Neural cell (in vitro differentiated cells): ENCODE measurements around the gene NIP7. TPM values are rescaled to one million over a fixed set of nuclear protein-coding genes. Genes with fewer than 3 reads are reported as not detected.

Source experiments
- H2AFZ ChIP-seq: fragments of 200-600, 300-800 bp; sonication (generic), shearing (Covaris generic); 2 replicates; pipeline ENCODE4 v1.6.0; 2014; ENCODE audit warnings: low read depth, mild to moderate bottlenecking, antibody characterized with exemption, low read length, moderate library complexity
- H3F3A ChIP-seq: fragments of 200-600 bp; shearing (Covaris generic); 2 replicates; pipeline ENCODE4 v1.6.1; 2016; ENCODE audit warnings: mild to moderate bottlenecking, moderate library complexity, mixed read lengths, antibody characterized with exemption, low read length; ENCODE audit not compliant: insufficient read depth, poor library complexity, severe bottlenecking
- H3K27ac ChIP-seq: fragments of 200-600, 300-800 bp; sonication (generic), shearing (Covaris generic); 2 replicates; pipeline ENCODE4 v1.5.1; 2014; ENCODE audit warnings: mild to moderate bottlenecking, low read length, moderate library complexity
- H3K27me3 ChIP-seq: fragments of 300-800, 200-600 bp; sonication (generic), shearing (Covaris generic); 2 replicates; pipeline ENCODE4 v1.6.0; 2014; ENCODE audit warnings: mild to moderate bottlenecking, low read depth, low read length, moderate library complexity; ENCODE audit not compliant: insufficient read depth
- H3K36me3 ChIP-seq: fragments of 300-800, 200-600 bp; sonication (generic), shearing (Covaris generic); 2 replicates; pipeline ENCODE4 v1.5.1; 2014; ENCODE audit warnings: mild to moderate bottlenecking, antibody characterized with exemption, low read length, moderate library complexity; ENCODE audit not compliant: insufficient read depth
- H3K4me2 ChIP-seq: fragments of 300-800, 200-600 bp; sonication (generic), shearing (Covaris generic); 2 replicates; pipeline ENCODE4 v1.6.0; 2014; ENCODE audit warnings: mild to moderate bottlenecking, low read length
- H3K4me3 ChIP-seq: fragments of 300-800, 200-600 bp; sonication (generic), shearing (Covaris generic); 2 replicates; pipeline ENCODE4 v1.5.1; 2014; ENCODE audit warnings: mild to moderate bottlenecking, low read length, moderate library complexity
- H3K79me2 ChIP-seq: fragments of 200-600 bp; shearing (Covaris generic); replicated peaks from 2 replicates; pipeline ENCODE4 v1.6.0; 2014; ENCODE audit warnings: mild to moderate bottlenecking, low read length, moderate library complexity; ENCODE audit not compliant: insufficient read depth
- H3K9ac ChIP-seq: fragments of 300-800, 200-600 bp; sonication (generic), shearing (Covaris generic); 2 replicates; pipeline ENCODE4 v1.6.1; 2016; ENCODE audit warnings: mild to moderate bottlenecking, low read length, mixed read lengths
- H3K9me2 ChIP-seq: fragments of 200-600 bp; shearing (Covaris generic); 2 replicates; pipeline ENCODE4 v1.6.1; 2016; ENCODE audit warnings: mild to moderate bottlenecking, low read length, mixed read lengths; ENCODE audit not compliant: insufficient read depth
- H3K9me3 ChIP-seq: fragments of 200-600, 300-800 bp; sonication (generic), shearing (Covaris generic); 2 replicates; pipeline ENCODE4 v1.6.1; 2016; ENCODE audit warnings: mild to moderate bottlenecking, mixed run types, low read length, moderate library complexity, mixed read lengths
- H4K20me1 ChIP-seq: fragments of 200-600 bp; shearing (Covaris generic); 2 replicates; pipeline ENCODE4 v1.6.1; 2016; ENCODE audit warnings: mild to moderate bottlenecking, mixed run types; ENCODE audit not compliant: insufficient read depth
- EP300 ChIP-seq: fragments of 450-650 bp; conservative IDR thresholded peaks from 2 replicates; pipeline ENCODE4 v1.6.1; 2014; ENCODE audit warnings: antibody characterized with exemption, mild to moderate bottlenecking, moderate library complexity; ENCODE audit not compliant: poor library complexity, severe bottlenecking
- EZH2 ChIP-seq: fragments of 200-600, 300-800 bp; shearing (Covaris generic), sonication (generic); IDR thresholded peaks from 2 replicates; pipeline ENCODE4 v1.6.1; 2014; ENCODE audit warnings: antibody characterized with exemption, low read length, borderline replicate concordance, mild to moderate bottlenecking; ENCODE audit not compliant: insufficient read depth, poor library complexity, severe bottlenecking
- MXI1 ChIP-seq: fragments of 450-650 bp; conservative IDR thresholded peaks from 2 replicates; pipeline ENCODE4 v1.6.1; 2014; ENCODE audit warnings: antibody characterized with exemption, mild to moderate bottlenecking; ENCODE audit not compliant: poor library complexity, severe bottlenecking
- POLR2AphosphoS5 ChIP-seq: IDR thresholded peaks from 2 replicates; pipeline ENCODE4 v1.6.1; 2012
- RAD21 ChIP-seq: fragments of 450-650 bp; conservative IDR thresholded peaks from 2 replicates; pipeline ENCODE4 v1.6.1; 2014; ENCODE audit warnings: antibody characterized with exemption, mild to moderate bottlenecking, moderate library complexity
- SMC3 ChIP-seq: fragments of 450-650 bp; conservative IDR thresholded peaks from 2 replicates; pipeline ENCODE4 v1.6.1; 2014; ENCODE audit warnings: antibody characterized with exemption, mild to moderate bottlenecking, moderate library complexity; ENCODE audit not compliant: poor library complexity
- TAF1 ChIP-seq: IDR thresholded peaks from 2 replicates; pipeline ENCODE4 v1.6.1; 2012; ENCODE audit warnings: low read depth
- polyA plus RNA-seq: library from polyadenylated mRNA; depleted of rRNA; stranded (reverse); fragments of >200 nt; gene quantifications from 2 replicates; pipeline ENCODE4 v1.2.3, GENCODE V29; 2014
- TF ChIP-seq, protein P1 (sequence below): fragments of 450-650 bp; IDR thresholded peaks from 2 replicates; pipeline ENCODE4 v1.5.1; 2014; ENCODE audit warnings: antibody characterized with exemption, mild to moderate bottlenecking, moderate library complexity; ENCODE audit not compliant: poor library complexity, severe bottlenecking
- TF ChIP-seq, protein P2 (sequence below): IDR thresholded peaks from 2 replicates; pipeline ENCODE4 v1.6.1; 2012; ENCODE audit warnings: borderline replicate concordance

The NIP7 gene
- polyA plus RNA-seq, 1 donor from 2014 or later = 15.8 TPM

DNA sequence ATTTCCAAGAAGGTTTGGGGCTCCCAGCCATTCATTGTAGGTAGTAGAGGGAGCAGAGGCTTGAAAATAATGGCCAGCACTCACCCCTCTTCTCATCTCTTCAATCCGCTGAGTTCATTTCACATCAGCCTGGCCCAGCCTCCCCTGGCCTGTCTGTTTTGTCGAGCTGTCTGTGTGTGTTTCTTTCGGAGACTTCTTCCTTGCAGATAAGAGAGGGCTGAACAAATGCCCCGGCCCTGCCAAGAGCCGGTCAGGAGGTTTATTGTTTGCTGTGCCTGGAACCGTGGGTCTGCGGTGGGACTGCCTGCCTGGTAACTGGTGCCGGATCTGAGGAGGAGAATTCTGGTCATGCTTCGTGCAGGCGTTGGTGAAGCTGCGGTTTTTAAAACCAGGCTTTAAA, 25.0 kb upstream of the NIP7 start:
- H3K27ac ChIP-seq = no peak overlapping the region
- no peak overlapping the region for H3K9ac ChIP-seq
- H3K4me3 ChIP-seq = no peak overlapping the region
- no peaks in the 10 kb centered on the region for H3K27me3 ChIP-seq
- peaks cover 21% of the 10 kb centered on the region for H3K79me2 ChIP-seq
- no peak overlapping the region for H3K4me2 ChIP-seq
- no peaks in the 10 kb centered on the region for H4K20me1 ChIP-seq
- no peaks in the 10 kb centered on the region for H3K9me3 ChIP-seq
- H3K36me3 ChIP-seq = peaks cover 7% of the 10 kb centered on the region
- no peak overlapping the region for H2AFZ ChIP-seq
- H3F3A ChIP-seq = no peaks in the 10 kb centered on the region
- TF ChIP-seq RAD21 (no peak), EZH2 (no peak), SMC3 (no peak), POLR2AphosphoS5 (no peak), MXI1 (no peak), TAF1 (no peak), EP300 (no peak)
- TF ChIP-seq, protein P1, sequence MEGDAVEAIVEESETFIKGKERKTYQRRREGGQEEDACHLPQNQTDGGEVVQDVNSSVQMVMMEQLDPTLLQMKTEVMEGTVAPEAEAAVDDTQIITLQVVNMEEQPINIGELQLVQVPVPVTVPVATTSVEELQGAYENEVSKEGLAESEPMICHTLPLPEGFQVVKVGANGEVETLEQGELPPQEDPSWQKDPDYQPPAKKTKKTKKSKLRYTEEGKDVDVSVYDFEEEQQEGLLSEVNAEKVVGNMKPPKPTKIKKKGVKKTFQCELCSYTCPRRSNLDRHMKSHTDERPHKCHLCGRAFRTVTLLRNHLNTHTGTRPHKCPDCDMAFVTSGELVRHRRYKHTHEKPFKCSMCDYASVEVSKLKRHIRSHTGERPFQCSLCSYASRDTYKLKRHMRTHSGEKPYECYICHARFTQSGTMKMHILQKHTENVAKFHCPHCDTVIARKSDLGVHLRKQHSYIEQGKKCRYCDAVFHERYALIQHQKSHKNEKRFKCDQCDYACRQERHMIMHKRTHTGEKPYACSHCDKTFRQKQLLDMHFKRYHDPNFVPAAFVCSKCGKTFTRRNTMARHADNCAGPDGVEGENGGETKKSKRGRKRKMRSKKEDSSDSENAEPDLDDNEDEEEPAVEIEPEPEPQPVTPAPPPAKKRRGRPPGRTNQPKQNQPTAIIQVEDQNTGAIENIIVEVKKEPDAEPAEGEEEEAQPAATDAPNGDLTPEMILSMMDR = no peak
- TF ChIP-seq, protein P2, sequence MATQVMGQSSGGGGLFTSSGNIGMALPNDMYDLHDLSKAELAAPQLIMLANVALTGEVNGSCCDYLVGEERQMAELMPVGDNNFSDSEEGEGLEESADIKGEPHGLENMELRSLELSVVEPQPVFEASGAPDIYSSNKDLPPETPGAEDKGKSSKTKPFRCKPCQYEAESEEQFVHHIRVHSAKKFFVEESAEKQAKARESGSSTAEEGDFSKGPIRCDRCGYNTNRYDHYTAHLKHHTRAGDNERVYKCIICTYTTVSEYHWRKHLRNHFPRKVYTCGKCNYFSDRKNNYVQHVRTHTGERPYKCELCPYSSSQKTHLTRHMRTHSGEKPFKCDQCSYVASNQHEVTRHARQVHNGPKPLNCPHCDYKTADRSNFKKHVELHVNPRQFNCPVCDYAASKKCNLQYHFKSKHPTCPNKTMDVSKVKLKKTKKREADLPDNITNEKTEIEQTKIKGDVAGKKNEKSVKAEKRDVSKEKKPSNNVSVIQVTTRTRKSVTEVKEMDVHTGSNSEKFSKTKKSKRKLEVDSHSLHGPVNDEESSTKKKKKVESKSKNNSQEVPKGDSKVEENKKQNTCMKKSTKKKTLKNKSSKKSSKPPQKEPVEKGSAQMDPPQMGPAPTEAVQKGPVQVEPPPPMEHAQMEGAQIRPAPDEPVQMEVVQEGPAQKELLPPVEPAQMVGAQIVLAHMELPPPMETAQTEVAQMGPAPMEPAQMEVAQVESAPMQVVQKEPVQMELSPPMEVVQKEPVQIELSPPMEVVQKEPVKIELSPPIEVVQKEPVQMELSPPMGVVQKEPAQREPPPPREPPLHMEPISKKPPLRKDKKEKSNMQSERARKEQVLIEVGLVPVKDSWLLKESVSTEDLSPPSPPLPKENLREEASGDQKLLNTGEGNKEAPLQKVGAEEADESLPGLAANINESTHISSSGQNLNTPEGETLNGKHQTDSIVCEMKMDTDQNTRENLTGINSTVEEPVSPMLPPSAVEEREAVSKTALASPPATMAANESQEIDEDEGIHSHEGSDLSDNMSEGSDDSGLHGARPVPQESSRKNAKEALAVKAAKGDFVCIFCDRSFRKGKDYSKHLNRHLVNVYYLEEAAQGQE = no peak
- no peaks in the 10 kb centered on the region for H3K9me2 ChIP-seq

DNA sequence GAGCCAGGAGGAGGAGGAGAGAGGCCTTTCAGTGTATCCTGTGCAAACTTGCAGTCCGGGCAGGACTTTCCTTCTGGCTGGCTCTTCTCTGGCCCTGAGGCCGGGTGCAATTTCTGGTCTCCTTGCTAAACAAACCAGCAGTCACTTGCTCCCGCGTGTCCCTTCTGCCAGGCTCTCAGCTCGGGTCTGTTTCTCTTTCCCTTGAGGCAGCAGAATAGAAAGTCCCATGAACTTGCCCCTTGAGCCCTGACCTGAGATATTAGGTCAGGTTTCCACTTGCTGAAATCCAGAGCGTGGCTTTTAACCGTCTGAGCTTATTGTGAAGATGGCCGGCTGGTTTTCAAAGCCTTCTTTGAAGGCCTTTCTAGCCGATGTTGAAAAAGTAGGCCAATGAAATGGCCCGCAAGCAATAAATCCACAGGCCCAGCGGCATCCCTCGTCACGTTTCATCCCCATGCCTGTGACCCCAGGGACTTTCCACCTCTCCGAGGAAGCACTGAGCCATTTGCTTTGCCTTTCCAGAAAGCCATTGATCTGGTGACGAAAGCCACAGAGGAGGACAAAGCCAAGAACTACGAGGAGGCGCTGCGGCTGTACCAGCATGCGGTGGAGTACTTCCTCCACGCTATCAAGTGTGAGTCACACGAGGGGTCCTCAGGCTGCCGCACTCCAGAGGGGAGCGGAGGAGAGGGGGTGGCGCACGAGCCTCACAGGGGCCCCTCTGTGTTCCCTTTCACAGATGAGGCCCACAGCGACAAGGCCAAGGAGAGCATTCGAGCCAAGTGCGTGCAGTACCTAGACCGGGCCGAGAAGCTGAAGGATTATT, 23.9 kb upstream of the NIP7 start:
- peaks cover 21% of the 10 kb centered on the region for H3K79me2 ChIP-seq
- peaks cover 7% of the 10 kb centered on the region for H3K36me3 ChIP-seq
- no peaks in the 10 kb centered on the region for H4K20me1 ChIP-seq

More for the DNA sequence above, 23.9 kb upstream of the NIP7 start:
- Histone ChIP-seq H3K4me3 (no peak overlapping the region), H3K9me2 (no peaks in the 10 kb centered on the region), H3K27ac (no peak overlapping the region), H3K4me2 (no peak overlapping the region), H3K9ac (no peak overlapping the region), H3K9me3 (no peaks in the 10 kb centered on the region), H3K27me3 (no peaks in the 10 kb centered on the region), H2AFZ (no peak overlapping the region), H3F3A (no peaks in the 10 kb centered on the region)
- TF ChIP-seq, protein P2 = no peak
- no peak for TF ChIP-seq EP300
- TF ChIP-seq RAD21 = no peak
- TF ChIP-seq SMC3 = no peak
- no peak for TF ChIP-seq MXI1
